Smooth muscle cell (in vitro differentiated cells): ENCODE results near the gene YOD1. TPM values are rescaled to one million over a fixed set of nuclear protein-coding genes. Genes with fewer than 3 reads are reported as not detected.

Source experiments
- DNase-seq: peaks from one replicate; lab custom pipeline; 2025; ENCODE audit not compliant: unreplicated experiment; lab: John Stamatoyannopoulos, UW
- H2AFZ ChIP-seq: fragments of 200-600 bp; sonication (generic); 2 replicates; pipeline ENCODE4 v1.6.0; 2016; ENCODE audit warnings: antibody characterized with exemption, low read depth, mild to moderate bottlenecking
- H3F3A ChIP-seq: fragments of 200-600 bp; sonication (generic); 2 replicates; pipeline ENCODE4 v1.6.0; 2017; ENCODE audit warnings: antibody characterized with exemption, low read depth
- H3K27ac ChIP-seq: fragments of 200-600 bp; sonication (generic); 2 replicates; pipeline ENCODE4 v1.5.1; 2016; ENCODE audit warnings: low read depth, mild to moderate bottlenecking
- H3K27me3 ChIP-seq: fragments of 200-600 bp; sonication (generic); 2 replicates; pipeline ENCODE4 v1.6.1; 2016; ENCODE audit warnings: low read depth, mild to moderate bottlenecking
- H3K36me3 ChIP-seq: fragments of 200-600 bp; sonication (generic); 2 replicates; pipeline ENCODE4 v1.5.1; 2016; ENCODE audit warnings: low read depth
- H3K4me1 ChIP-seq: fragments of 200-600 bp; sonication (generic); 2 replicates; pipeline ENCODE4 v1.5.1; 2016; ENCODE audit warnings: low read depth
- H3K4me2 ChIP-seq: fragments of 200-600 bp; sonication (generic); 2 replicates; pipeline ENCODE4 v1.6.0; 2016; ENCODE audit warnings: mild to moderate bottlenecking
- H3K4me3 ChIP-seq: fragments of 200-600 bp; sonication (generic); 2 replicates; pipeline ENCODE4 v1.5.1; 2016; ENCODE audit warnings: mild to moderate bottlenecking
- H3K79me2 ChIP-seq: fragments of 200-600 bp; sonication (generic); 2 replicates; pipeline ENCODE4 v1.6.0; 2016; ENCODE audit warnings: low read depth, mild to moderate bottlenecking
- H3K9ac ChIP-seq: fragments of 200-600 bp; sonication (generic); 2 replicates; pipeline ENCODE4 v1.6.0; 2016; ENCODE audit warnings: low read depth
- H3K9me3 ChIP-seq: fragments of 200-600 bp; sonication (generic); replicated peaks from 2 replicates; pipeline ENCODE4 v1.5.1; 2016; ENCODE audit warnings: low read depth
- H4K20me1 ChIP-seq: fragments of 200-600 bp; sonication (generic); 2 replicates; pipeline ENCODE4 v1.6.0; 2016; ENCODE audit warnings: low read depth
- WGBS: methylation state at CpG from one replicate; pipeline ENCODE4 v1.1.7; 2016; ENCODE audit warnings: low lambda C conversion rate; 5-methylcytosine and 5-hydroxymethylcytosine counted together
- polyA plus RNA-seq: library from polyadenylated mRNA; unstranded; fragments of >200 nt; fragmentation: Nextera tagmentation; extraction: Ambion mirVana; gene quantifications from 2 replicates; pipeline ENCODE4 v1.2.1, GENCODE V29; 2016
- total RNA-seq: library from RNA; depleted of rRNA; stranded (reverse); fragments of >200 nt; gene quantifications from 2 replicates; pipeline ENCODE4 v1.2.3, GENCODE V29; 2014
- TF ChIP-seq, protein P1 (sequence below): fragments of 200-600 bp; sonication (generic); IDR thresholded peaks from 2 replicates; pipeline ENCODE4 v1.5.1; 2017; ENCODE audit warnings: borderline replicate concordance, mild to moderate bottlenecking, antibody characterized with exemption; ENCODE audit not compliant: insufficient read depth, poor library complexity, severe bottlenecking

Gene YOD1
- total RNA-seq (31.9 and 37.9 TPM in 2 replicates), polyA plus RNA-seq (3.8 and 5.6 TPM in 2 replicates)

GRCh38 chr1:207051191-207051943 lies at the start of gene YOD1:
YOD1 (minus strand) TSS chr1:207051208; CDS start chr1:207051030, 178 bp downstream.
- Histone ChIP-seq H3K27ac (peak within 1 kb of the TSS; percentile 97), H3K4me3 (peak within 1 kb of the TSS; percentile 77), H3K36me3 (no peaks in the 10 kb centered on the region), H3K9me3 (no peaks in the 10 kb centered on the region), H3K4me1 (peaks cover 36% of the 10 kb centered on the region), H3F3A (peaks cover 5% of the 10 kb centered on the region), H4K20me1 (peaks cover 34% of the 10 kb centered on the region), H3K27me3 (no peaks in the 10 kb centered on the region), H3K79me2 (peaks cover 41% of the 10 kb centered on the region), H3K4me2 (peak within 1 kb of the TSS; percentile 91), H3K9ac (peak within 1 kb of the TSS; percentile 96), H2AFZ (peak within 1 kb of the TSS; percentile 92)
- no peak for DNase-seq
- WGBS: 29% methylated on average over 15 of the region's 15 CpGs
- TF ChIP-seq, protein P1, sequence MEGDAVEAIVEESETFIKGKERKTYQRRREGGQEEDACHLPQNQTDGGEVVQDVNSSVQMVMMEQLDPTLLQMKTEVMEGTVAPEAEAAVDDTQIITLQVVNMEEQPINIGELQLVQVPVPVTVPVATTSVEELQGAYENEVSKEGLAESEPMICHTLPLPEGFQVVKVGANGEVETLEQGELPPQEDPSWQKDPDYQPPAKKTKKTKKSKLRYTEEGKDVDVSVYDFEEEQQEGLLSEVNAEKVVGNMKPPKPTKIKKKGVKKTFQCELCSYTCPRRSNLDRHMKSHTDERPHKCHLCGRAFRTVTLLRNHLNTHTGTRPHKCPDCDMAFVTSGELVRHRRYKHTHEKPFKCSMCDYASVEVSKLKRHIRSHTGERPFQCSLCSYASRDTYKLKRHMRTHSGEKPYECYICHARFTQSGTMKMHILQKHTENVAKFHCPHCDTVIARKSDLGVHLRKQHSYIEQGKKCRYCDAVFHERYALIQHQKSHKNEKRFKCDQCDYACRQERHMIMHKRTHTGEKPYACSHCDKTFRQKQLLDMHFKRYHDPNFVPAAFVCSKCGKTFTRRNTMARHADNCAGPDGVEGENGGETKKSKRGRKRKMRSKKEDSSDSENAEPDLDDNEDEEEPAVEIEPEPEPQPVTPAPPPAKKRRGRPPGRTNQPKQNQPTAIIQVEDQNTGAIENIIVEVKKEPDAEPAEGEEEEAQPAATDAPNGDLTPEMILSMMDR: no peak

- Histone ChIP-seq H2AFZ (no peak overlapping the region), H3K9ac (no peak overlapping the region), H3K4me1 (no peaks in the 10 kb centered on the region), H3F3A (no peaks in the 10 kb centered on the region), H4K20me1 (no peaks in the 10 kb centered on the region), H3K4me3 (no peak overlapping the region), H3K27ac (no peak overlapping the region), H3K9me3 (no peaks in the 10 kb centered on the region), H3K36me3 (no peaks in the 10 kb centered on the region), H3K79me2 (no peaks in the 10 kb centered on the region), H3K4me2 (no peak overlapping the region), H3K27me3 (no peaks in the 10 kb centered on the region)
- 85% methylated on average over 3 of the region's 3 CpGs for WGBS
- DNase-seq: no peak
- TF ChIP-seq, protein P1: no peak
These were observed 46.9 kb upstream of the YOD1 start for GRCh38 chr1:207097871-207098324.

- H3K79me2 ChIP-seq: no peaks in the 10 kb centered on the region
- WGBS: 84% methylated on average over 2 of the region's 2 CpGs
These were observed 42.9 kb upstream of the YOD1 start for GRCh38 chr1:207093944-207094343.

More at GRCh38 chr1:207093944-207094343, 42.9 kb upstream of the YOD1 start:
- Histone ChIP-seq H3K27me3 (no peaks in the 10 kb centered on the region), H3K9me3 (no peaks in the 10 kb centered on the region), H3K4me3 (no peak overlapping the region), H3K27ac (no peak overlapping the region), H2AFZ (no peak overlapping the region), H3K4me1 (no peaks in the 10 kb centered on the region), H3K4me2 (peak overlapping the region; percentile 18), H3K9ac (no peak overlapping the region), H3F3A (no peaks in the 10 kb centered on the region), H3K36me3 (no peaks in the 10 kb centered on the region), H4K20me1 (no peaks in the 10 kb centered on the region)
- no peak for DNase-seq
- TF ChIP-seq, protein P1: no peak
